Breast epithelium (tissue), 4 donors: ENCODE results near the gene AQP9. TPM values are rescaled to one million over a fixed set of nuclear protein-coding genes. Genes with fewer than 3 reads are reported as not detected.
"Not testable (repeated sequence)": the region's sequence is repeated elsewhere in the genome, so short reads cannot be mapped to it uniquely, and the experiment has no call there.

ENCODE experiments used
- DNase-seq, 2 donors: peaks; one replicate each; pipeline ENCODE4 v3.0.0-alpha.2; 2019; ENCODE audit warnings: low spot score in 2 of 2
- H3K27ac ChIP-seq, 2 donors: fragments of 200-600 bp; sonication (generic) in 1 of 2; one replicate each; pipeline ENCODE4 v1.5.1; 2016 to 2019; ENCODE audit warnings: mild to moderate bottlenecking in 1 of 2
- H3K27me3 ChIP-seq, 2 donors: fragments of 200-600 bp; sonication (generic) in 1 of 2; one replicate each; pipeline versions ENCODE4 v1.5.1 to v1.6.0; 2017 to 2019; ENCODE audit warnings: control low read depth in 1 of 2, mild to moderate bottlenecking in 1 of 2
- H3K36me3 ChIP-seq: fragments of 200-600 bp; one replicate; pipeline ENCODE4 v1.5.1; 2019
- H3K4me1 ChIP-seq, 2 donors: fragments of 200-600 bp; sonication (generic); one replicate each; pipeline ENCODE4 v1.5.1; 2016 to 2019; ENCODE audit warnings: control low read depth in 1 of 2
- H3K4me3 ChIP-seq, 3 donors: fragments of 200-600 bp; sonication (generic); 1 replicate in 2 of 3; 2 replicates in 1 of 3; pipeline ENCODE4 v1.5.1; 2016 to 2019; ENCODE audit warnings: mild to moderate bottlenecking in 3 of 3, moderate library complexity in 2 of 3
- H3K9me3 ChIP-seq, 2 donors: fragments of 200-600 bp; sonication (generic) in 1 of 2; one replicate each; pipeline ENCODE4 v1.5.1; 2016 to 2019; ENCODE audit warnings: control low read depth in 1 of 2
- CTCF ChIP-seq, 3 donors: fragments of 450-650 bp; IDR thresholded peaks; one replicate each; pipeline ENCODE4 v1.5.1; 2016 to 2017; ENCODE audit warnings: antibody characterized with exemption in 3 of 3, mild to moderate bottlenecking in 3 of 3, moderate library complexity in 3 of 3
- POLR2A ChIP-seq: fragments of 450-650 bp; IDR thresholded peaks from one replicate; pipeline ENCODE4 v1.6.1; 2016; ENCODE audit warnings: antibody characterized with exemption, mild to moderate bottlenecking, moderate library complexity
- POLR2AphosphoS5 ChIP-seq, 3 donors: sonication (generic); formaldehyde crosslinking; IDR thresholded peaks; one replicate each; pipeline ENCODE4 v1.6.1; 2017; ENCODE audit warnings: antibody characterized with exemption in 3 of 3
- intact Hi-C: fragments of 100-400 bp; cut with DNase I; formaldehyde crosslinking; loops from one replicate; pipeline ENCODE4 v1.15.1; 2023; ENCODE audit warnings: low total_unique reads
- total RNA-seq, 3 donors: library from RNA; depleted of rRNA; stranded (reverse); fragments of >200 nt; gene quantifications; one replicate each; pipeline ENCODE4 v1.1.0, GENCODE V29; 2016

Gene AQP9
- total RNA-seq, 3 donors from 2014 or later: 1.3 to 6.9 (median 1.8) TPM

GRCh38 chr15:58179741-58180381 is 41.7 kb downstream of the AQP9 start:
- intact Hi-C loops: no loop called here
- DNase-seq: no peak
- Histone ChIP-seq H3K9me3 (no peaks in the 10 kb centered on the region), H3K27ac (no peak overlapping the region), H3K36me3 (no peaks in the 10 kb centered on the region), H3K4me3 (no peak overlapping the region), H3K4me1 (no peaks in the 10 kb centered on the region), H3K27me3 (no peaks in the 10 kb centered on the region)
- TF ChIP-seq CTCF (IDR thresholded peaks at IDR 0.05) (no peak), POLR2A (no peak), POLR2AphosphoS5 (IDR thresholded peaks at IDR 0.05) (no peak)

GRCh38 chr15:58182460-58183163 is 44.4 kb downstream of the AQP9 start:
- Histone ChIP-seq H3K4me1 (no peaks in the 10 kb centered on the region), H3K4me3 (no peak overlapping the region), H3K36me3 (no peaks in the 10 kb centered on the region), H3K27me3 (no peaks in the 10 kb centered on the region), H3K27ac (no peak overlapping the region), H3K9me3 (no peaks in the 10 kb centered on the region)
- TF ChIP-seq POLR2AphosphoS5 (IDR thresholded peaks at IDR 0.05) (no peak), POLR2A (no peak), CTCF (IDR thresholded peaks at IDR 0.05) (peak in 2 of 3 donors; percentile 41 to 52)
- DNase-seq: no peak
- intact Hi-C loops: no loop called here

GRCh38 chr15:58185439-58185838 is 47.3 kb downstream of the AQP9 start:
- no peaks in the 10 kb centered on the region for H3K27me3 ChIP-seq
- no peak overlapping the region for H3K27ac ChIP-seq
- no peaks in the 10 kb centered on the region for H3K9me3 ChIP-seq
- DNase-seq: no peak
- H3K4me3 ChIP-seq: no peak overlapping the region
- intact Hi-C loops: no loop called here
- TF ChIP-seq POLR2A (no peak), POLR2AphosphoS5 (IDR thresholded peaks at IDR 0.05) (no peak), CTCF (IDR thresholded peaks at IDR 0.05) (no peak)
- H3K4me1 ChIP-seq: no peaks in the 10 kb centered on the region
- no peaks in the 10 kb centered on the region for H3K36me3 ChIP-seq

DNA sequence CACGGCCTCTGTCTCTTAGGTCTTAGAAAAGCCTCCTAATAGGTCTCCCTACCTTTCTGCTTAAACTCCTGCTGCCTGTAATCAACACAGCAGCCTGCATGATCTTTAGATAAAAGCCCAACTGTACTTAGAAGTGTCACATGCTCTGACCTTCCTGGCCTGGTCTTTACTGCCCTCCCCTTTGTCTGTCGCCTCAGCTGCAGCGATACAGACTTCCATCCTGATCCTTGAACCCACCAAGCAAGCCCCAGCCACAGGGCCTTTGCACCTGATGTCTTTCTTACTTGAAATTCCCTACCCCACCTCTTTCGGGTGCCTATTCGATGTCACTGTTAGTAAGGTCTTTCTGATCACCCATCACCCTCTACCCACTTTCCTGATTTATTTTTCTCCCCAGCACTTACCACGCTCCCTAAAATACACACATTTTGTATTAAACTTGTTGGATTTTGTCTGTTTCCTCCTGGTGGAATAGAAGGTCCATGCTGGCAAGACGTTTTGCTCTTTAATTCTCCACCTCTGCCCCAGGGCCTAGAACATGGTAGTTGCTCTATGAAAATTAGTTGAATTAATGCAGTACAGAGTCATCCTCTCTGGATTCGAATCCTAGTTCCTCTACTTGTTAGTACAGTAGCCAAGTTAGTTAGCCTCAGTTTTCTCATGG is 51.1 kb downstream of the AQP9 start:
- no peak for DNase-seq
- Histone ChIP-seq H3K9me3 (no peaks in the 10 kb centered on the region), H3K27ac (no peak overlapping the region), H3K27me3 (no peaks in the 10 kb centered on the region), H3K4me3 (no peak overlapping the region), H3K4me1 (no peaks in the 10 kb centered on the region), H3K36me3 (no peaks in the 10 kb centered on the region)
- no peak for TF ChIP-seq POLR2AphosphoS5 (IDR thresholded peaks at IDR 0.05)
- TF ChIP-seq POLR2A: no peak
- no peak for TF ChIP-seq CTCF (IDR thresholded peaks at IDR 0.05)
- intact Hi-C loops: no loop called here

GRCh38 chr15:58190419-58190818 is 52.2 kb downstream of the AQP9 start:
- H3K27me3 ChIP-seq: no peaks in the 10 kb centered on the region
- intact Hi-C loops: no loop called here
- H3K4me3 ChIP-seq: no peak overlapping the region
- H3K4me1 ChIP-seq: no peaks in the 10 kb centered on the region
- no peak overlapping the region for H3K27ac ChIP-seq
- TF ChIP-seq POLR2A: no peak
- no peak for TF ChIP-seq CTCF (IDR thresholded peaks at IDR 0.05)
- TF ChIP-seq POLR2AphosphoS5 (IDR thresholded peaks at IDR 0.05): no peak
- no peaks in the 10 kb centered on the region for H3K9me3 ChIP-seq
- DNase-seq: no peak
- no peaks in the 10 kb centered on the region for H3K36me3 ChIP-seq

DNA sequence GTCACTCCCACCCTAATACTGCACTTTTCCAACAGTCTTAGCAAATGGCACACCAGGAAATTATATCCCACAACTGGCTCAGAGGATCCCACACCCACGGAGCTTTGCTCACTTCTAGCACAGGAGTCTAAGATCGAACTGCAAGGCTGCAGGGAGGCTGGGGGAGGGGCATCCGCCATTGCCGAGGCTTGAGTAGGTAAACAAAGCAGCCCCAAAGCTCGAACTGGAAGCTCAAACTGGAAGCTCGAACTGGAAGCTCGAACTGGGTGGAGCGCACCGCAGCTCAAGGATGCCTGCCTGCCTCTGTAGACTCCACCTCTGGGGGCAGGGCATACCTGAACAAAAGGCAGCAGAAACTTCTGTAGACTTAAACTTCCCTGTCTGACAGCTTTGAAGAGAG is 55.5 kb downstream of the AQP9 start:
- intact Hi-C loops: not testable (repeated sequence)

More for the DNA sequence above, 55.5 kb downstream of the AQP9 start:
- DNase-seq, H3K36me3 ChIP-seq, H3K9me3 ChIP-seq, H3K27ac ChIP-seq, H3K4me1 ChIP-seq, H3K4me3 ChIP-seq, H3K27me3 ChIP-seq: not testable (repeated sequence)
